AG04449 (cell line): ENCODE data around the gene FITM1.

ENCODE experiments used
- CTCF ChIA-PET: fragments of 350-600 bp; formaldehyde crosslinking; extraction: SDS; loops from one replicate; lab custom pipeline; 2021; ENCODE audit warnings: antibody characterized with exemption; lab: Yijun Ruan, JAX
- POLR2A ChIA-PET: fragments of 400-600, 350-600 bp; formaldehyde crosslinking; extraction: SDS; loops from one replicate; lab custom pipeline; 2020; ENCODE audit warnings: antibody characterized with exemption, inconsistent platforms; lab: Yijun Ruan, JAX
- DNase-seq: peaks from one replicate; pipeline ENCODE4 v3.0.0-alpha.2; 2010; ENCODE audit warnings: low read depth, low spot score
- H3K4me3 ChIP-seq: 2 replicates; pipeline ENCODE4 v1.5.1; 2011; ENCODE audit warnings: low read depth, mild to moderate bottlenecking, control low read depth, low read length
- CTCF ChIP-seq: IDR thresholded peaks from one replicate; pipeline ENCODE4 v1.5.1; 2011; ENCODE audit warnings: mild to moderate bottlenecking, moderate library complexity, low read length, control low read depth, inconsistent platforms; ENCODE audit not compliant: insufficient read depth; ENCODE audit errors: missing control alignments

FITM1 gene

DNA sequence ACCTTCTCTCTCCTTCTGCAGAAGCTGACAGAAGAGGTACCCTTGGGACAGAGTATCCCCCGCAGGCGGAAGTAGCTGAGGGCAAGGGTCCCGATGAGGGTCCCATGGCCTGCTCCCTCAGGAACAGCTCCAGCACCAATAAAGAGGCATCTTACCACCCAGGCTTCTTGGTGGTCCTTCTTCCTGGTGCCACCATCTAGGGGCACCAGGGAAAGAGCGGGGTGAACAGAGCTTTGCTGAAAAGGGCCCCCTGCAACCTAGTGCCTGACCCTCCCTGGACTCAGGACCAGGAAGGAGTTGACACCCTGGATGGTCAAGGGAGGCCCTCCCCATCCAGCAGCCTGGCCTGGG lies 30.0 kb downstream of the FITM1 start:
- POLR2A ChIA-PET = interaction anchor here (1.6 to 2.7 kb wide), 4 partner anchors 9 to 66 kb away, joined by 5 to 13 read pairs (median 8); partner anchors contain the start of genes EMC9, PCK2, PSME2 and RNF31
- no peak overlapping the region for H3K4me3 ChIP-seq
- TF ChIP-seq CTCF = no peak
- no peak for DNase-seq
- CTCF ChIA-PET = interaction anchor here (0.8 to 6.9 kb wide), 24 partner anchors 9 to 137 kb away, joined by 3 to 165 read pairs (median 12); partner anchors contain the start of genes DCAF11, DHRS1, EMC9 and IPO4

- H3K4me3 ChIP-seq = peak within 1 kb of the TSS; percentile 93
- CTCF ChIA-PET = interaction anchor here (0.6 to 6.9 kb wide), 39 partner anchors 9 to 147 kb away, joined by 3 to 165 read pairs (median 4); partner anchors contain the start of genes CIDEB, DCAF11, DHRS1 and EMC9
- peak; percentile 72 for DNase-seq
- POLR2A ChIA-PET = interaction anchor here (0.6 to 2.7 kb wide), 11 partner anchors 9 to 81 kb away, joined by 3 to 13 read pairs (median 5); partner anchors contain the start of genes DCAF11, EMC9, NRL and PCK2
- peak; percentile 98 for TF ChIP-seq CTCF
Observed at GRCh38 chr14:24160850-24161804, 30.7 kb downstream of the FITM1 start, which contains the start of gene IRF9. Gene IRF9 (plus strand): TSS chr14:24161265. CDS start chr14:24162145, 880 bp downstream.

DNA sequence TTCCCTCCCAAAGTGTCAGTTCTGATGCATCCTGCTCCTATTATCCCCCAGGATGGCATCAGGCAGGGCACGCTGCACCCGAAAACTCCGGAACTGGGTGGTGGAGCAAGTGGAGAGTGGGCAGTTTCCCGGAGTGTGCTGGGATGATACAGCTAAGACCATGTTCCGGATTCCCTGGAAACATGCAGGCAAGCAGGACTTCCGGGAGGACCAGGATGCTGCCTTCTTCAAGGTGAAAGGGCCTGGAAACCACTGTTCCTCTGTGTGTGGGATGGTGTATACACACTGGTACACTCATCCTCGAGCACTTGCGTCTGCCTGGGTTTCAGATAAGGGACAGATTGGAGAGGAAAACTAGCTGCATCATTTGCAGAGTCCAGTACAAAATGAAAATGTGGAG lies 31.6 kb downstream of the FITM1 start:
- ChIA-PET CTCF (interaction anchor here (1.1 to 6.9 kb wide), 18 partner anchors 8 to 147 kb away, joined by 3 to 165 read pairs (median 17); partner anchors contain the start of genes DCAF11, DHRS1, EMC9 and IPO4), POLR2A (interaction anchor here (0.7 to 2.7 kb wide), 9 partner anchors 8 to 80 kb away, joined by 3 to 9 read pairs (median 5); partner anchors contain the start of genes DCAF11, IPO4, NRL and PSME2)
- H3K4me3 ChIP-seq = peak overlapping the region; percentile 93
- no peak for TF ChIP-seq CTCF
- DNase-seq = no peak

- CTCF ChIA-PET = interaction anchor here (1.0 to 2.1 kb wide), 3 partner anchors 23 to 144 kb away, joined by 3 to 5 read pairs (median 4); partner anchors contain the start of genes CIDEB and EMC9
- DNase-seq = no peak
- no peak overlapping the region for H3K4me3 ChIP-seq
- POLR2A ChIA-PET = no interaction called here
- no peak for TF ChIP-seq CTCF
Observed at GRCh38 chr14:24164518-24164991, 34.1 kb downstream of the FITM1 start.

GRCh38 chr14:24165785-24166184 lies 35.3 kb downstream of the FITM1 start:
- POLR2A ChIA-PET = no interaction called here
- H3K4me3 ChIP-seq = no peak overlapping the region
- no peak for DNase-seq
- CTCF ChIA-PET = interaction anchor here (0.9 to 2.1 kb wide), 2 partner anchors 8 to 142 kb away, joined by 3 to 5 read pairs; partner anchors contain the start of gene CIDEB
- no peak for TF ChIP-seq CTCF
